HepG2 (cell line): ENCODE data around the gene EDC3. TPM values are rescaled to one million over a fixed set of nuclear protein-coding genes. Genes with fewer than 3 reads are reported as not detected.

Experiments
- ATAD3A ChIP-seq: sonication (generic); formaldehyde crosslinking; IDR thresholded peaks from 2 replicates; pipeline ENCODE4 v1.4.0; 2020; ENCODE audit warnings: missing genetic modification reagents
- GATAD1 ChIP-seq: IDR thresholded peaks from 2 replicates; pipeline ENCODE4 v1.6.1; 2016; ENCODE audit warnings: missing genetic modification reagents, missing compliant biosample characterization
- GATAD2A ChIP-seq: IDR thresholded peaks from 2 replicates; pipeline ENCODE4 v1.6.1; 2016
- HOXA3 ChIP-seq: sonication (generic); formaldehyde crosslinking; IDR thresholded peaks from 2 replicates; pipeline ENCODE4 v1.5.0; 2020; ENCODE audit warnings: missing genetic modification reagents
- IRF1 ChIP-seq: sonication (generic); formaldehyde crosslinking; IDR thresholded peaks from 2 replicates; pipeline ENCODE4 v1.4.0; 2020; ENCODE audit warnings: low read depth, mild to moderate bottlenecking, missing genetic modification reagents
- MED13 ChIP-seq: sonication (generic); formaldehyde crosslinking; IDR thresholded peaks from 2 replicates; pipeline ENCODE4 v1.5.0; 2020; ENCODE audit warnings: missing genetic modification reagents
- MTA3 ChIP-seq: sonication (generic); formaldehyde crosslinking; IDR thresholded peaks from 2 replicates; pipeline ENCODE4 v1.4.0; 2020; ENCODE audit warnings: missing genetic modification reagents
- MYC ChIP-seq: sonication (generic); formaldehyde crosslinking; IDR thresholded peaks from 2 replicates; pipeline ENCODE4 v1.9.0; 2021; ENCODE audit warnings: missing genetic modification reagents, borderline replicate concordance
- PBX2 ChIP-seq: IDR thresholded peaks from 2 replicates; pipeline ENCODE4 v1.6.1; 2016; ENCODE audit warnings: control low read depth
- RELA ChIP-seq: sonication (generic); formaldehyde crosslinking; IDR thresholded peaks from 2 replicates; pipeline ENCODE4 v1.4.0; 2020; ENCODE audit warnings: missing genetic modification reagents
- RNF2 ChIP-seq: fragments of 450-650 bp; conservative IDR thresholded peaks from 2 replicates; pipeline ENCODE4 v1.6.1; 2016; ENCODE audit warnings: low read depth
- ZFY ChIP-seq: sonication (generic); formaldehyde crosslinking; IDR thresholded peaks from 2 replicates; pipeline ENCODE4 v1.4.0; 2020; ENCODE audit warnings: missing genetic modification reagents
- ZNF224 ChIP-seq: sonication (generic); formaldehyde crosslinking; IDR thresholded peaks from 2 replicates; pipeline ENCODE4 v1.5.0; 2020; ENCODE audit warnings: mild to moderate bottlenecking, missing genetic modification reagents
- ZNF235 ChIP-seq: sonication (generic); formaldehyde crosslinking; IDR thresholded peaks from 2 replicates; pipeline ENCODE4 v1.8.1; 2023; ENCODE audit warnings: mild to moderate bottlenecking, missing genetic modification reagents, borderline replicate concordance
- ZNF720 ChIP-seq: sonication (generic); formaldehyde crosslinking; IDR thresholded peaks from 2 replicates; pipeline ENCODE4 v1.4.0; 2020; ENCODE audit warnings: missing genetic modification reagents
- ZNF761 ChIP-seq: sonication (generic); formaldehyde crosslinking; conservative IDR thresholded peaks from 2 replicates; pipeline ENCODE4 v1.4.0; 2020; ENCODE audit warnings: mild to moderate bottlenecking, missing genetic modification reagents
- ZNF766 ChIP-seq: sonication (generic); formaldehyde crosslinking; IDR thresholded peaks from 2 replicates; pipeline ENCODE4 v1.5.0; 2020; ENCODE audit warnings: missing genetic modification reagents, borderline replicate concordance
- ZNF772 ChIP-seq: sonication (generic); formaldehyde crosslinking; IDR thresholded peaks from 2 replicates; pipeline ENCODE4 v1.5.0; 2020; ENCODE audit warnings: mild to moderate bottlenecking, missing genetic modification reagents
- ZSCAN9 ChIP-seq: IDR thresholded peaks from 2 replicates; pipeline ENCODE4 v1.6.1; 2016; ENCODE audit warnings: borderline replicate concordance
- polyA plus RNA-seq, 8 experiments: library from polyadenylated mRNA; depleted of rRNA in 3 of 8; stranded (reverse) in 7 of 8; unstranded in 1 of 8; fragments of >200 nt; fragmentation: Illumina TruSeq in 4 of 8; extraction: Trizol in 4 of 8; gene quantifications; 2 replicates each; pipeline versions ENCODE4 v1.2.1 to v1.2.3, GENCODE V29; 2011 to 2016; ENCODE audit warnings: low read depth in 4 of 8, missing spikeins in 1 of 8, mixed read lengths in 1 of 8; ENCODE audit not compliant: insufficient read depth in 1 of 8
- total RNA-seq, 5 experiments: library from RNA; depleted of rRNA; stranded (reverse); fragments of >200 nt; fragmentation: Illumina TruSeq; extraction: Trizol; gene quantifications; 2 replicates each; pipeline ENCODE4 v1.2.3, GENCODE V29; 2016; ENCODE audit warnings: low read depth in 1 of 5
- TF ChIP-seq, protein P1 (sequence below): sonication (generic); formaldehyde crosslinking; IDR thresholded peaks from 2 replicates; pipeline ENCODE4 v1.4.0; 2020; ENCODE audit warnings: missing genetic modification reagents
- TF ChIP-seq, protein P2 (sequence below): sonication (generic); formaldehyde crosslinking; IDR thresholded peaks from 2 replicates; pipeline ENCODE4 v1.4.0; 2020; ENCODE audit warnings: missing genetic modification reagents

EDC3 gene
- total and polyA plus RNA-seq, 2 of the 13 experiments (the other 11 are each of a cell fraction or from before 2014, with no cell fraction given), result 17.4 to 32.0 TPM

DNA sequence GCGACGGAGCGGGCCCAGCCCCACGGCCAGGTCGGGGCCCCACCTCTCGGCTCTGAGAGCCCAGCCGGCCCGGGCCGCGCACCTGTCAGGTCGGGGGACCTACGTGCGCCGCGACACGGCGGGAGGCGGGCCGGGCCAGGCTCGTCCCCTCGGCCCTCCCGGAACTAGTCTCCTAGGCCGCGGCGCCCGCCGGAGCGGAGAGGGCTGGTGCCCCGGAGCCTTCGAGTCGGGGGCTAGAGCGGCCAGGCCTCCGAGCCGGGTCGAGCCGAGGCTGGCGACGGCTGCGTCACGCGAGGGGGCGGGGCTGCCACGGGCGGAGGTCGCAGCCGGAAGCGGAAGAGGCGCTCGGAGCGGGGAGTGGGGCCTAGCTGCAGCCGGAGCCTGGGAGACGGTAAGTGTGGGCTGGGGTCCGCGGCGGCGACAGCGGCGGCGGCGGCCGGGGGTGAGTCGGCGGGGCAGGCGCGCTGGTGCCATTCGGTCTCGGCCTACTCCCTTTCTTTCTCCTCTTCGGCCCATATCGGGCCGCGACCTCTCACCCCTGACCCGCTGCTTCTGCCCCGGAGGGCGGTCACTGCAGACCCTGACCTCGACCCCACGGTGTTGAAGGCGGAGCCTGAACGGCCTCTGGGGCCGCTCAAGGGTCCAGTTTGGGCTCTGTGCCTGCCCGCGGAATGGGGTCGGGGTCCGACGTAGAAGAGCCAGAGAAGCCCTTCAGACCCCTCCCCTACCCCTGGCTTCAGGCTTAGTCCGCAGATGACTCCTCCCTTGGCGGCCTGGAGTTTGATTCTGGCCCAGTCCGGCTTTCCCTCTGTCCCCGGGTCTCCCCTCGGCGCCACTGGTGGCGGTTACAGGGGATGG is 80.1 kb downstream of the EDC3 start, which contains the start of gene CLK3 (continued):
- TF ChIP-seq PBX2 (CRISPR knock-in tag), result no peak
- no peak for TF ChIP-seq MTA3 (CRISPR knock-in tag)
- no peak for TF ChIP-seq GATAD2A (CRISPR knock-in tag)
- TF ChIP-seq ATAD3A (CRISPR knock-in tag), result no peak
- no peak; the same call in 1 of the 2 replicates for TF ChIP-seq ZNF766
- TF ChIP-seq MED13, result peak; percentile 23; the same call in 1 of the 2 replicates
- TF ChIP-seq ZNF235 (CRISPR knock-in tag), result peak; percentile 44; the same call in 1 of the 2 replicates
- peak; percentile 85 for TF ChIP-seq MYC (CRISPR knock-in tag)
- TF ChIP-seq ZNF772 (CRISPR knock-in tag), result peak; percentile 14; the same call in 1 of the 2 replicates
- TF ChIP-seq ZNF720 (CRISPR knock-in tag), result no peak
- TF ChIP-seq, protein P1, sequence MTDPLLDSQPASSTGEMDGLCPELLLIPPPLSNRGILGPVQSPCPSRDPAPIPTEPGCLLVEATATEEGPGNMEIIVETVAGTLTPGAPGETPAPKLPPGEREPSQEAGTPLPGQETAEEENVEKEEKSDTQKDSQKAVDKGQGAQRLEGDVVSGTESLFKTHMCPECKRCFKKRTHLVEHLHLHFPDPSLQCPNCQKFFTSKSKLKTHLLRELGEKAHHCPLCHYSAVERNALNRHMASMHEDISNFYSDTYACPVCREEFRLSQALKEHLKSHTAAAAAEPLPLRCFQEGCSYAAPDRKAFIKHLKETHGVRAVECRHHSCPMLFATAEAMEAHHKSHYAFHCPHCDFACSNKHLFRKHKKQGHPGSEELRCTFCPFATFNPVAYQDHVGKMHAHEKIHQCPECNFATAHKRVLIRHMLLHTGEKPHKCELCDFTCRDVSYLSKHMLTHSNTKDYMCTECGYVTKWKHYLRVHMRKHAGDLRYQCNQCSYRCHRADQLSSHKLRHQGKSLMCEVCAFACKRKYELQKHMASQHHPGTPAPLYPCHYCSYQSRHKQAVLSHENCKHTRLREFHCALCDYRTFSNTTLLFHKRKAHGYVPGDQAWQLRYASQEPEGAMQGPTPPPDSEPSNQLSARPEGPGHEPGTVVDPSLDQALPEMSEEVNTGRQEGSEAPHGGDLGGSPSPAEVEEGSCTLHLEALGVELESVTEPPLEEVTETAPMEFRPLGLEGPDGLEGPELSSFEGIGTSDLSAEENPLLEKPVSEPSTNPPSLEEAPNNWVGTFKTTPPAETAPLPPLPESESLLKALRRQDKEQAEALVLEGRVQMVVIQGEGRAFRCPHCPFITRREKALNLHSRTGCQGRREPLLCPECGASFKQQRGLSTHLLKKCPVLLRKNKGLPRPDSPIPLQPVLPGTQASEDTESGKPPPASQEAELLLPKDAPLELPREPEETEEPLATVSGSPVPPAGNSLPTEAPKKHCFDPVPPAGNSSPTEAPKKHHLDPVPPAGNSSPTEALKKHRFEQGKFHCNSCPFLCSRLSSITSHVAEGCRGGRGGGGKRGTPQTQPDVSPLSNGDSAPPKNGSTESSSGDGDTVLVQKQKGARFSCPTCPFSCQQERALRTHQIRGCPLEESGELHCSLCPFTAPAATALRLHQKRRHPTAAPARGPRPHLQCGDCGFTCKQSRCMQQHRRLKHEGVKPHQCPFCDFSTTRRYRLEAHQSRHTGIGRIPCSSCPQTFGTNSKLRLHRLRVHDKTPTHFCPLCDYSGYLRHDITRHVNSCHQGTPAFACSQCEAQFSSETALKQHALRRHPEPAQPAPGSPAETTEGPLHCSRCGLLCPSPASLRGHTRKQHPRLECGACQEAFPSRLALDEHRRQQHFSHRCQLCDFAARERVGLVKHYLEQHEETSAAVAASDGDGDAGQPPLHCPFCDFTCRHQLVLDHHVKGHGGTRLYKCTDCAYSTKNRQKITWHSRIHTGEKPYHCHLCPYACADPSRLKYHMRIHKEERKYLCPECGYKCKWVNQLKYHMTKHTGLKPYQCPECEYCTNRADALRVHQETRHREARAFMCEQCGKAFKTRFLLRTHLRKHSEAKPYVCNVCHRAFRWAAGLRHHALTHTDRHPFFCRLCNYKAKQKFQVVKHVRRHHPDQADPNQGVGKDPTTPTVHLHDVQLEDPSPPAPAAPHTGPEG (CRISPR knock-in tag), result peak; percentile 65
- TF ChIP-seq, protein P2, sequence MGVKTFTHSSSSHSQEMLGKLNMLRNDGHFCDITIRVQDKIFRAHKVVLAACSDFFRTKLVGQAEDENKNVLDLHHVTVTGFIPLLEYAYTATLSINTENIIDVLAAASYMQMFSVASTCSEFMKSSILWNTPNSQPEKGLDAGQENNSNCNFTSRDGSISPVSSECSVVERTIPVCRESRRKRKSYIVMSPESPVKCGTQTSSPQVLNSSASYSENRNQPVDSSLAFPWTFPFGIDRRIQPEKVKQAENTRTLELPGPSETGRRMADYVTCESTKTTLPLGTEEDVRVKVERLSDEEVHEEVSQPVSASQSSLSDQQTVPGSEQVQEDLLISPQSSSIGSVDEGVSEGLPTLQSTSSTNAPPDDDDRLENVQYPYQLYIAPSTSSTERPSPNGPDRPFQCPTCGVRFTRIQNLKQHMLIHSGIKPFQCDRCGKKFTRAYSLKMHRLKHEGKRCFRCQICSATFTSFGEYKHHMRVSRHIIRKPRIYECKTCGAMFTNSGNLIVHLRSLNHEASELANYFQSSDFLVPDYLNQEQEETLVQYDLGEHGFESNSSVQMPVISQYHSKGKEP, result peak; percentile 35; the same call in 1 of the 2 replicates
- peak; percentile 96 for TF ChIP-seq HOXA3
- peak; percentile 88; the same call in 1 of the 2 replicates for TF ChIP-seq ZNF761 (CRISPR knock-in tag)
- 0 out of 2 replicates have a peak, but pooled peaks have one; percentile 62 for TF ChIP-seq IRF1 (CRISPR knock-in tag)
- TF ChIP-seq ZFY (CRISPR knock-in tag), result peak; percentile 100
- no peak for TF ChIP-seq ZNF224 (CRISPR knock-in tag)
- peak; percentile 42; the same call in 1 of the 2 replicates for TF ChIP-seq RELA (CRISPR knock-in tag)
- peak; percentile 74; the same call in 1 of the 2 replicates for TF ChIP-seq ZSCAN9 (CRISPR knock-in tag)
- TF ChIP-seq RNF2, result 0 out of 2 replicates have a peak, but pooled peaks have one; percentile 69
- TF ChIP-seq GATAD1, result peak; percentile 94
